Choroid plexus epithelial cell (primary cell): ENCODE measurements around the gene FSHR.
A peak's percentile ranks its signal among the peaks of the same experiment; 100 is the strongest.

Experiments
- DNase-seq: peaks from one replicate; pipeline ENCODE4 v3.0.0-alpha.2; 2010; ENCODE audit warnings: low read depth
- H3K4me3 ChIP-seq: 2 replicates; pipeline ENCODE4 v1.5.1; 2011; ENCODE audit warnings: low read depth, mild to moderate bottlenecking, control low read depth, low read length, moderate library complexity
- TF ChIP-seq, protein P1 (sequence below): conservative IDR thresholded peaks from 2 replicates; pipeline ENCODE4 v1.5.1; 2011; ENCODE audit warnings: low read depth, mild to moderate bottlenecking, control low read depth, inconsistent platforms, low read length, moderate library complexity

FSHR gene

DNA sequence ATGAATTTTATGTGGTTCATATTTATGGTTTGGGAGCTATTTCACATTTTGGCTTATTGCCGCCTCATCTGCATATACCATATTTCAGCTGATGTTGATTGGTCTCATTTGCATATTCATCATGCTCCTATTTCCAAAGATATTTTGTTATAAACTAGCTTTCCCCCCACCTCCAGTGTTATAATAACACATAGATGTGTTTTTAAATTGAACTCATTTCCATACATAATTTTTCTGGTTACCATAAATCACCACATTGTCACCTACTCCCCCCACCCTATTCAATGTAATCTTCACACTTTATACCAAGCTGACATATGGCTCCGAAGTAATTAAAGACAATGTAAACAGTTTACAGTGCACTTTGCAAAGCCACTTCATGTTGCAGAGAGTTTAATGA, 101.2 kb downstream of the FSHR start:
- DNase-seq: no peak
- H3K4me3 ChIP-seq: no peak overlapping the region
- TF ChIP-seq, protein P1, sequence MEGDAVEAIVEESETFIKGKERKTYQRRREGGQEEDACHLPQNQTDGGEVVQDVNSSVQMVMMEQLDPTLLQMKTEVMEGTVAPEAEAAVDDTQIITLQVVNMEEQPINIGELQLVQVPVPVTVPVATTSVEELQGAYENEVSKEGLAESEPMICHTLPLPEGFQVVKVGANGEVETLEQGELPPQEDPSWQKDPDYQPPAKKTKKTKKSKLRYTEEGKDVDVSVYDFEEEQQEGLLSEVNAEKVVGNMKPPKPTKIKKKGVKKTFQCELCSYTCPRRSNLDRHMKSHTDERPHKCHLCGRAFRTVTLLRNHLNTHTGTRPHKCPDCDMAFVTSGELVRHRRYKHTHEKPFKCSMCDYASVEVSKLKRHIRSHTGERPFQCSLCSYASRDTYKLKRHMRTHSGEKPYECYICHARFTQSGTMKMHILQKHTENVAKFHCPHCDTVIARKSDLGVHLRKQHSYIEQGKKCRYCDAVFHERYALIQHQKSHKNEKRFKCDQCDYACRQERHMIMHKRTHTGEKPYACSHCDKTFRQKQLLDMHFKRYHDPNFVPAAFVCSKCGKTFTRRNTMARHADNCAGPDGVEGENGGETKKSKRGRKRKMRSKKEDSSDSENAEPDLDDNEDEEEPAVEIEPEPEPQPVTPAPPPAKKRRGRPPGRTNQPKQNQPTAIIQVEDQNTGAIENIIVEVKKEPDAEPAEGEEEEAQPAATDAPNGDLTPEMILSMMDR: no peak

DNA sequence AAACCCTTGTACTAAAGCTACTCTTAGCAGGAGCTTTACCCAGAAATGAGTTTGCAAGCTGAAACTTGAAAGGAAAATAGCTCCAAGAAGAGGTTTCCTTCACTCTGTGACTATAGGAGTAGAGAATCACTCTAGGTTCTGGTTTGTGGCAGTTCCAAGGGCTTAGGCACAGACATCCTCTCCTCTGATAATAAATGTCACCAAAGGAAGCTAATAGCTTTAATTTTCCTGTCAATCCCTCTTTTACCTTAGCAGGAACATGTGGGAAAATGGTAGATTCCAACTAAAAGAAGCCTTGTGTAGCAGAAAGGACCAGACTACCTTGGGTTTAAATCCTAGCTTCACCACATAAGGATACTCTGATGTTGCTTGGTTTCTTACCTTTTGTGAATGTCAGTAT, 104.0 kb downstream of the FSHR start:
- H3K4me3 ChIP-seq: no peak overlapping the region
- no peak for DNase-seq

DNA sequence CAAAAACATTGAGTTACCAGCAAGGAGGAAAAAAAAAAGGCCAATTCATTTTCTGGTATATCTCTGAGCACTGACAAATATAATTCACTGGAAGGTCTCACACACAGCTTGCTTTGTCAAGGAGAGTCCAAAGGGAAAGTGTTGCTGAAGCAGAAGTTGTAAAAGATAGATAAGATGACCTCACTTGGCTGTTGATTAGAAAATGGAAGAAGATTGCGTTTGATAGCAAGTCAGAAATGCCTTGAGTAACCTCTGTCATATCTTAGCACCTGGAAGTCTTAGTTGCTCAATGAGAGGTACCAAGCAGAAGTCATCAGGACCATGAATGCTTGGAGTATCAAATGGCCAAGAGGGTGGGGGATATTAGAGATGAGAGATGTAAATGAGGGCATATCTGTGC, 105.2 kb downstream of the FSHR start:
- no peak overlapping the region for H3K4me3 ChIP-seq
- TF ChIP-seq, protein P1: no peak
- DNase-seq: no peak

More for the DNA sequence above, 104.0 kb downstream of the FSHR start:
- TF ChIP-seq, protein P1: no peak

DNA sequence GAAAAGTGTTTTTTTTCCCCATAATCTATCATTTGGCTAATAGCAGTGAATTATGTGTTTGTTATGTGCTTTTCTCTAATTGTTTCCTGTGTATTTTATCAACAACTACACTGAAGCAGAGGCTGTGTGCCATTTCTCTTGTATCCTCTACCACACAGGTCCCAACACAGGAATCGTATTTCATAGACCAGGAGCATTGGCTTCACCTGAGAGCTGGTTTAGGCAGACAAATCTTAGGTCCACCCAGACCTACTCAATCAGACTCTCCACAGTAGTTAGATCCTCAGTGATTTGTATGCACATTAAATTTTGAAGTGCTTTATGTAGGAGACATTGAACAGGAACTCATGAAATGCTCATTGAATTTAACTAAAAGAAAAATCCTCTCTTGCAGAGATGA, 109.2 kb downstream of the FSHR start:
- DNase-seq: no peak
- H3K4me3 ChIP-seq: no peak overlapping the region
- TF ChIP-seq, protein P1: no peak

DNA sequence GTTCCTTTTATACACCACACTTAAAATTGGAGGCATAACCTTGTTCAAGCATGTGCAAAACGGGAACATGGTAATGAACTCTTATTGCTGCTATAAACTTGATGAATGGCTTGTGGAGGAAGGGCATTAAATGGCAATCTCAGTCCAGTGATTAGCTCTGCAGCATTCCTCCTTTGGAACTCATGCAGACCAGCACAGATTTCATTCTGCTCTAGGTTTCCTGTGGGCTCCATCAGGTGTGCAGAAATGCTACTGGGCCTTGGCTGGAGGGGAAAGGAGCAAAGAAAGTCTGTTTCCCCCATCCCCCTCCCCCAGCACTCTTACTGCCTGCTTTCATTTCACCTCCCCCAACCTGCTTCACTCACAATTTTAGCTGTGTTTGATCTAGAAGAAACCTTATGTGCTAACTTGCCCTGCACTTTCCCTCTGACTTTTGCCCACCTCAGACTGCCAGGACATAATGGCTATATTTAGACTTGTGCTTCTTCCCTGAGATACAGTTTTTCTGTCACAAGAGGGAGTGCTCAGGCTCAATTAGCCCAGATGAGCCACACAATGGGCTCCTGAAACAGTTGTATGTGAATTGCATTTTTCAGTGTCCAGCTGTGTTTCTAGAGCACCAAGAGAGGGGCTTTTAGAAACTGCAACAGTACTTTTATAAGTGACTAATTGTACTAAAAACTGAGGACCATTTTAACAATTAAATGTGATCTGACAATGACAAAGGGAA, 109.8 kb downstream of the FSHR start:
- peak; percentile 0 for DNase-seq
- no peak overlapping the region for H3K4me3 ChIP-seq
- TF ChIP-seq, protein P1: no peak

DNA sequence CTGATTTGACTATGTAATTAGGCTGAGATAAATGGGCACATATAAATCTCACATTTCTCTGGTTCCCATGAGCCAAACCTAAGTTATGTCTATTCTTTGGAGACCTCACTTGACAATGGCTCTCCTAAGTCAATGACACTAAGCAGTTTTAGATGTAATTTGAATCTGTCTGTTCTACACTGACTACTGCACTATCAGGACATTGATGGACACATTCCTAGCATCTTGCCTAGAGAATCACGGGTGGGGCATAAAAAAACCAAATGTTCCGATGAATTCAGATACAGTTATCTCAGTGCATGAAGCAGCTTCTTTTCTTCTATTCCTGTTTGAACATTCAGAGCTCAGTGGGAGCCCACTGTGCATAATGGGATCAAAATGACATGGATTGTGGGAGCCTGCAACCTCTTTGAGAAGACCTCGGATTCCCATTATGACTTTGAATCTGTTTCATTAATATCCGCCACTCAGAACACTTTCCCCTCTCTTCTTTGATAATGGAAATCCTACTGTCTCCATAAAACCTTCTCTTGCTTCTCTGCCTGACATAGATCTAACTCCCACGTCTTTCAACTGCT, 110.8 kb downstream of the FSHR start:
- no peak overlapping the region for H3K4me3 ChIP-seq
- no peak for DNase-seq
- TF ChIP-seq, protein P1: no peak

DNA sequence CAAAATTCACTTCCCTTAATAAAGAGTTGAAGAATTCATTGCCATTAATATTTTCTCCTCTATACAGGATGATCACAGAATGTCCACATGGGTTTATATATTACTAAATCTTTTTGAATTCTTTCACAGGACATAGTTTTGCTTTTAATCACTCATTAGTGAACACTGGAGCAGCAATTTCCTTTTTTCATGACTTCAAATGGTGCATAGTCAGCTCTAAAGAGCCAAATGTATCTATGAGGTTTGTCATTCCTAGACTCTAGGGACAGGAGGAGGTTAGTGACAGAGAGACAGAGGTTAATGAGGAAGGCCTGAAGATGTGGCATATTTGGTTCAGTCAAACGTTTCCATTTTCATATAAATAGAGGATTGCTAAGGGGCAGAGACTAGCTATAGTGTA, 111.8 kb downstream of the FSHR start:
- TF ChIP-seq, protein P1: no peak
- no peak overlapping the region for H3K4me3 ChIP-seq
- DNase-seq: no peak
